Activated CD8-positive, alpha-beta memory T cell treated with anti-CD3 and anti-CD28 coated beads, Interleukin-2, amount 50 U/mL, for 1 hour (primary cell): ENCODE data around the gene NME3.

Experiments used
- DNase-seq: peaks from one replicate; pipeline ENCODE4 v3.0.0-alpha.2; 2020; ENCODE audit errors: extremely low read depth

Gene NME3

DNA sequence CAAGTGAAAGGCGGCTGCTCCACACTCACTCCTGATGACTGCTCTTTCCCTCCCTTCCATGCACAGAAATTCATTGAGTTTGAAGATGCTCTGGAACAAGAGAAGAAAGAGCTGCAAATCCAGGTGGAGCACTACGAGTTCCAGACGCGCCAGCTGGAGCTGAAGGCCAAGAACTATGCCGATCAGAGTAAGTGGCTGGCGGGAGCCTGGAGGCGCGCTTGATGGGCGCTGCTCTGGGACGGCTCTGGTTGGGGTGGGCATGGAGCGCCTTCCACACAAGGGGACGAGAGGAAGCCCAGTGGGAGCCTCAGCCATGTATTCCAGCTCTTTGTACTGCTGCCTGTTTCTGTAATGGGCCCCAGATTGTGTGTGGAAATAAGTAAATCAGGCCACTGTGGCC is 46.9 kb downstream of the NME3 start:
- DNase-seq = no peak

GRCh38 chr16:1723450-1724147 is 47.7 kb downstream of the NME3 start:
- DNase-seq = no peak

GRCh38 chr16:1721372-1721771 is 50.0 kb downstream of the NME3 start:
- DNase-seq = no peak
